Mucosa of descending colon (tissue), 3 donors: ENCODE measurements around the gene ELOF1. TPM values are rescaled to one million over a fixed set of nuclear protein-coding genes. Genes with fewer than 3 reads are reported as not detected.

ENCODE experiments used
- ATAC-seq: fragments of 200-7000 bp; cut with Tn5 transposase; one replicate; pipeline ENCODE4 v1.9.1; 2020; ENCODE audit warnings: mild to moderate bottlenecking, moderate library complexity
- DNase-seq, 3 donors: peaks; one replicate each; pipeline ENCODE4 v3.0.0-alpha.2; 2020
- H3K36me3 ChIP-seq: fragments of 200-600 bp; one replicate; pipeline ENCODE4 v1.8.0; 2021; ENCODE audit warnings: low read depth, mild to moderate bottlenecking
- H3K4me1 ChIP-seq: fragments of 200-600 bp; one replicate; pipeline ENCODE4 v1.8.0; 2021; ENCODE audit warnings: low read depth, mild to moderate bottlenecking
- H3K4me3 ChIP-seq: fragments of 200-600 bp; one replicate; pipeline ENCODE4 v1.8.0; 2021; ENCODE audit warnings: mild to moderate bottlenecking
- H3K9me3 ChIP-seq: fragments of 200-600 bp; one replicate; pipeline ENCODE4 v1.8.0; 2021; ENCODE audit warnings: mild to moderate bottlenecking
- CTCF ChIP-seq: fragments of 200-600 bp; IDR thresholded peaks from one replicate; pipeline ENCODE4 v1.8.0; 2022; ENCODE audit warnings: antibody characterized with exemption, mild to moderate bottlenecking
- intact Hi-C, 2 donors: fragments of 100-400 bp; cut with DNase I in 1 of 2; cut with micrococcal nuclease in 1 of 2; formaldehyde crosslinking; loops; one replicate each; pipeline versions ENCODE4 v1.11.0 to v1.11.1; 2022; cut with DNase I, micrococcal nuclease
- total RNA-seq, 3 donors: library from RNA; stranded (reverse); fragmentation: NEBNext Ultra II Directional in 2 of 3; extraction: Animal tissue kit (Norgen Biotek cat#: 25700) in 2 of 3; gene quantifications; one replicate each; pipeline versions ENCODE4 v1.2.1 to v1.2.4, GENCODE V29; 2021 to 2023
- donor health status: DM: no; HTN: no; CAD: no; lungs with moderate emphysema.
- donor health status: DM: no; HTN: no; CAD: no.
- donor health status: DM: no; HTN: yes; CAD: no.

The ELOF1 gene
- total RNA-seq, 3 donors from 2014 or later, result 33.7 to 47.4 (median 42.6) TPM

- Histone ChIP-seq H3K4me1 (peaks cover 2% of the 10 kb centered on the region), H3K36me3 (no peaks in the 10 kb centered on the region)
These were observed 17.8 kb downstream of the ELOF1 start for GRCh38 chr19:11541238-11541637.

GRCh38 chr19:11540645-11541044 is 18.4 kb downstream of the ELOF1 start:
- H3K9me3 ChIP-seq, result no peaks in the 10 kb centered on the region
- intact Hi-C loops, result no loop called here
- ATAC-seq, result no peak
- H3K4me1 ChIP-seq, result peaks cover 4% of the 10 kb centered on the region
- no peak overlapping the region for H3K4me3 ChIP-seq
- H3K36me3 ChIP-seq, result no peaks in the 10 kb centered on the region
- no peak for TF ChIP-seq CTCF
- DNase-seq, result no peak

More at GRCh38 chr19:11541238-11541637, 17.8 kb downstream of the ELOF1 start:
- intact Hi-C loops, result no loop called here
- ATAC-seq (no peak), DNase-seq (no peak)
- Histone ChIP-seq H3K9me3 (no peaks in the 10 kb centered on the region), H3K4me3 (no peak overlapping the region)
- no peak for TF ChIP-seq CTCF

GRCh38 chr19:11539495-11540365 is 19.3 kb downstream of the ELOF1 start:
- H3K4me1 ChIP-seq, result peaks cover 7% of the 10 kb centered on the region

GRCh38 chr19:11538232-11539036 is 20.6 kb downstream of the ELOF1 start, which contains the start of gene CNN1:
Gene CNN1 (plus strand): TSS chr19:11538851. CDS start chr19:11538928, 77 bp downstream.
- TF ChIP-seq CTCF, result no peak
- Histone ChIP-seq H3K9me3 (no peaks in the 10 kb centered on the region), H3K4me3 (no peak within 1 kb of the TSS), H3K36me3 (no peaks in the 10 kb centered on the region), H3K4me1 (peaks cover 7% of the 10 kb centered on the region)
- DNase-seq (peak; percentile 51 to 63 (median 57)), ATAC-seq (peak; percentile 33)
- intact Hi-C loops, result no loop called here

More at GRCh38 chr19:11539495-11540365, 19.3 kb downstream of the ELOF1 start:
- Histone ChIP-seq H3K9me3 (no peaks in the 10 kb centered on the region), H3K4me3 (no peak overlapping the region), H3K36me3 (no peaks in the 10 kb centered on the region)
- no peak for TF ChIP-seq CTCF
- intact Hi-C loops, result no loop called here
- ATAC-seq (no peak), DNase-seq (peak in 1 of 3 donors; percentile 43)

GRCh38 chr19:11535792-11536595 is 23.0 kb downstream of the ELOF1 start:
- peak; percentile 82 for TF ChIP-seq CTCF
- Histone ChIP-seq H3K4me3 (no peak overlapping the region), H3K36me3 (no peaks in the 10 kb centered on the region), H3K9me3 (no peaks in the 10 kb centered on the region), H3K4me1 (peaks cover 7% of the 10 kb centered on the region)
- ATAC-seq (peak; percentile 95), DNase-seq (peak; percentile 89 to 94 (median 92))
- intact Hi-C loops, result no loop called here
